Fibroblast of pulmonary artery (primary cell): Measurements from ENCODE around the gene CPNE5.

Experiments
- DNase-seq: peaks from one replicate; pipeline ENCODE4 v3.0.0-alpha.2; 2010; ENCODE audit warnings: low read depth
- H3K4me3 ChIP-seq: replicated peaks from 2 replicates; pipeline ENCODE4 v1.5.1; 2011; ENCODE audit warnings: low read depth, mild to moderate bottlenecking, control low read depth, low read length, moderate library complexity
- TF ChIP-seq, protein P1 (sequence below): IDR thresholded peaks from 2 replicates; pipeline ENCODE4 v1.5.1; 2011; ENCODE audit warnings: mild to moderate bottlenecking, control low read depth, low read length, inconsistent platforms; ENCODE audit errors: missing control alignments

CPNE5 gene

DNA sequence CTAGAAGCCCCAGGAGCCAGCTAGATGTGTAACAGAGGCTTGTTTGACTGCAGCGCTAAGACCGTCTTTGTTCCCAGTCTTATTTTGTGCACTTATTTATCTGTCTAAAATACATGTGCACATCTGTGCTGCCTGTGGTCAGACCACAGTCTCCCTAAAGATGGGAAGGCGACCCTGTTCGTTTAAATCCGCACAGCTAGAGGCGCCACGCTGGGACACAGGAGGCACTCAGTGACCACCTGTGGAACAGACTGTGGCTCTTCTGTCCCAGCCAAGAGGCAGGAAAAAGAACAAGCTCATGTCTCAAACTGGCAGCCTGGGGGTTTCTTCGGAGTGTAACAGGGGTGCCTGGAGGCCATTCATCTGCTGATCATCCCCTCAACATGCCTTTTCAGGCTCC lies 66.8 kb downstream of the CPNE5 start:
- TF ChIP-seq, protein P1, sequence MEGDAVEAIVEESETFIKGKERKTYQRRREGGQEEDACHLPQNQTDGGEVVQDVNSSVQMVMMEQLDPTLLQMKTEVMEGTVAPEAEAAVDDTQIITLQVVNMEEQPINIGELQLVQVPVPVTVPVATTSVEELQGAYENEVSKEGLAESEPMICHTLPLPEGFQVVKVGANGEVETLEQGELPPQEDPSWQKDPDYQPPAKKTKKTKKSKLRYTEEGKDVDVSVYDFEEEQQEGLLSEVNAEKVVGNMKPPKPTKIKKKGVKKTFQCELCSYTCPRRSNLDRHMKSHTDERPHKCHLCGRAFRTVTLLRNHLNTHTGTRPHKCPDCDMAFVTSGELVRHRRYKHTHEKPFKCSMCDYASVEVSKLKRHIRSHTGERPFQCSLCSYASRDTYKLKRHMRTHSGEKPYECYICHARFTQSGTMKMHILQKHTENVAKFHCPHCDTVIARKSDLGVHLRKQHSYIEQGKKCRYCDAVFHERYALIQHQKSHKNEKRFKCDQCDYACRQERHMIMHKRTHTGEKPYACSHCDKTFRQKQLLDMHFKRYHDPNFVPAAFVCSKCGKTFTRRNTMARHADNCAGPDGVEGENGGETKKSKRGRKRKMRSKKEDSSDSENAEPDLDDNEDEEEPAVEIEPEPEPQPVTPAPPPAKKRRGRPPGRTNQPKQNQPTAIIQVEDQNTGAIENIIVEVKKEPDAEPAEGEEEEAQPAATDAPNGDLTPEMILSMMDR: no peak
- DNase-seq: no peak
- no peak overlapping the region for H3K4me3 ChIP-seq

DNA sequence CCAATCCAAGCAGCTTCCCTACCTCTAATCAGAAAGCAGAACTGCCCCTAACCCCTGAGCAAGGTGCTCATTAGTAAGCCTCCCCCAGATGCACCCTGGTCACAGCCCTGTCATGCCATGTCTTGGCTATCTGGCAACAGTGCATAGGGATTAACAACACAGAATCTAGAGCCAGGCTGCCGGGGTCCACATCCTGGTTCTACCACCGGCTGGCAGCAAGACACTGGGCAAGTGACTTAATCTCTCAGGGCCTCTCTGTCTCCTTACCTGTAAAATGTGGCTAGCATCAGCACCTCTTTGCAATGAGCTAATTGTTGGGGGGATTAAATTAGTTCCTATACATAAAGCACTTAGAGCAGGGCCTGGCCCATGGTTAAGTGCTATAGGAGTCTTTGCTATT lies 68.1 kb downstream of the CPNE5 start:
- no peak overlapping the region for H3K4me3 ChIP-seq
- no peak for DNase-seq
- TF ChIP-seq, protein P1: no peak

DNA sequence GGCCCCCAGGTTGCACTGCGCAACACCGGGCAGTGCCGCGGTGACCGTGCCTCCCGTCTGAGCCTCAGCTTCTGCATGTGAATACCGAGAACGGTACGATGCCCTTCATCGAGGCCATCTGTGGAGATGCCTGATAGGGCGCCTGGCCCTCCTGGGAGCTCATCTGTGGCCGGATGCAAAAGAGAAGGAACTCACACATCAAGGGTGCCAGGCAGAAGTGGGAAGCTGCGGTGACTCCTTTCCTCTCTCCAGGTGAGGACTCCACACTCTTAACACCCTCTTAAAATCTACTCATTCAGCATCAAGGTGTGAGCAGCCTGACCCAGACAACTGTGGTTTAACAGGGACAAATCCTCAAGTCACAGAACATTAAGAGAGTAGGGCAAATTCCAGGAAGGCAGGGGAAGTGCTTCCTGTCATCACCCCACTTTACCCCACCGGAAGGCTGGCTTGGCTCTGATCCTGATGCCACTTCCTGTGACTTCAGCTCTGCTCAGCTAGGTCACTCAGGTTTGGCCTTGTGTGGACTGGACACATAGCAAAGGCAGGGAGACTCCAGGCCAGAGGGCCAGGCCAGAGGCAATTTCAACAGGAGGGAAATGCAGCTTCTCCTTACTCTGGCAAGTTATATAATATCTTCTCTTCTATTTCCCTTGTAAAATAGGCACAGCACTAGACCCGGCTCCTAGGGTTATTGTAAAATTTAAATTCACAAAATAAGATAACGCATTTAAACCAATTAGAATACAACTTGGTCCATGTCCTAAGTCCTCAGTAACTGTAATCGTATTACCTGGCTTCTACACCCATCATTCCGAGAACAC lies 69.4 kb downstream of the CPNE5 start:
- DNase-seq: peak; percentile 38
- H3K4me3 ChIP-seq: no peak overlapping the region
- TF ChIP-seq, protein P1: no peak

DNA sequence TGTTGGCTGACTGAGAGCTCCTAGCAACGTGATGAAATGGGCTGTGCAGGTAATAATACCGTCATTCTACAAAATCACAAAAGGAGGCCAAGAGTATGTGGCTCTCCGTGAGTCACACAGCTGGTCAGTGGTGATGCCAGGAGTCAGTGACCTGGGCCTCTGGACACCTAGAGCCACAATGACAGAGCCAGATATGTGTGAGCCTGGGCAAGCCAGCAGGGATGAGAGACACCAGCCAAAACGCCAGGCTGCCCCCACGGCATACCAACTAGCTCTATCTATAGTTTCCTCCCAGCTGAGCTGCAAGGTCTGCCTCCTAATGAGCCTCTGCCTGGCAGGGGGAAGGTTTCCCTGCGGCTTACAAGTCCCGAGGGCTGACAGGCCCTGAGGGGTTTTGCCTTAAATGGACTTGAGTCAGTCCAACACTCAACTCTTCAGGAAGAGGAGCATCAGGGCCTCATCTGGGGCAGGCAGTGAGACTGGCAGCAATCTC lies 70.0 kb downstream of the CPNE5 start:
- no peak overlapping the region for H3K4me3 ChIP-seq
- DNase-seq: no peak
- TF ChIP-seq, protein P1: no peak

DNA sequence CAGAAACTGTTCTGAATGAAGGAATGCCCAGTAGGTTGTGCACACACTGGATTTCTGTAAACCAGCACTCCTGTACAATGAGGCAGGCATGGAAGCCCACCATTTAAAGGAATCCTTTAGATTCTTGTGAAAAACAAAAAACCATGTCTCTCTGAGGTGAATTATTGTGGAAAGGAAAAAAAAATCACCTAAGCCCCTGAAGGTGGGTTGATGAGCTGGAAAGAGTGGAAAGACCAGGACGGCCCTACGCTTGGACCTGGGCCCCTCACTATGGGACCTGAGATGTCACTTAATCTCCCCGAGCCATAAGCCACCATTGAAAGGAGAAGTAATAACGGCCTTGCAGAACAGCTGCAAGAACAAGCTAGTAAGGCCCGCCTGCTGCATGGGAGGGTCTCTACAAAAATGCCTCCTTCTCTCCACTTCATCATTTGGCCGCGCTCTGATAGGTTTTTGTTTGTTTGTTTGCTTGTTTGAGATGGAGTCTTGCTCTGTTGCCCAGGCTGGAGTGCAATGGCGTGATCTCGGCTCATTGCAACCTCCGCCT lies 72.8 kb downstream of the CPNE5 start:
- no peak for DNase-seq
- TF ChIP-seq, protein P1: no peak
- H3K4me3 ChIP-seq: no peak overlapping the region

DNA sequence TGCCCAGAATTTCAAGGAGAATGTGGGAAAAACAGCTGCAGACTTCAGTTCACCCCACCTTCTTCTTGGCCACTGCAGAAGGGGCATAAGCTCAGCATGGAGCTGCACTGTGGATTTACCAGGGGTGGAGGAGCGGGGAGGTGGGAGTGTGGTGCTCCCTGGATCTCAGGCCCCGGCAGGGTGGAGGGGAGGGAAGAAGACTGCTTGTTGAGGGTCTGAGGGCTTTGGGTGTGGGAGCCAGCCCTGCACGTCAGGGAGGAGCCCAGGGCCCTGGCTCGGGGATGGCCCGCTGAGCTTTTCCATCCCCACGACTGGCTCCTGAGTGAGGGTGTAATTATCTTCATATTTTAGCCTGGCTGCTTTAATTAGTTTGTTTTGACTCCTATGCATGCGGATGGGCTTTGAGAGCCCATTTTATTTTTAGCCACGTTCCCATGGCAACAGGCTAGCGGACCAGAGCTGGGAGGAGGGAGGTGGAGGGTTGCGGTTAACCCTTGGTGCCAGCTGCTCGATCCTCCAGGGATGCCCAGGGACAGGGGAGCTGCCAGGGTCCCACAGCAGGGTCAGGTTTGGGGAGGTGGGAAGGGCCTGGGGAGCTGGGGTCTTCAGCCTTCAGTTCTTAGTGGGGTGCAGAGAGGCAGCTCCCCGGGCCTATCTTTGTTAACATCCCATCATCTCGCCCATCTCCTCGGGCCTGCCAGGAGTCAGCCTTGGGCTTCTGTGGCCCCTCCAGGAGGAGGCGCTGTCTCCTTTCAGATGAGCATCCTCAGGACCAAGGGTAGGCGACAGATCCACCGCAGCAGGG lies 73.4 kb downstream of the CPNE5 start:
- H3K4me3 ChIP-seq: no peak overlapping the region
- peak; percentile 89 for DNase-seq
- TF ChIP-seq, protein P1: peak; percentile 97
